Left forelimb (tissue), 1 donor: Measurements from ENCODE around the gene FRMD6.
"Not testable (repeated sequence)": the region's sequence is repeated elsewhere in the genome, so short reads cannot be mapped to it uniquely, and the experiment has no call there.

ENCODE experiments used
- DNase-seq: peaks from one replicate; pipeline ENCODE4 v3.0.0-alpha.2; 2018; ENCODE audit warnings: low spot score

The FRMD6 gene

GRCh38 chr14:51630987-51631386, 20.7 kb upstream of the FRMD6 start:
- no peak for DNase-seq

- DNase-seq, result not testable (repeated sequence)
Measured at GRCh38 chr14:51633298-51633697, 18.4 kb upstream of the FRMD6 start.

GRCh38 chr14:51636109-51636508, 15.6 kb upstream of the FRMD6 start:
- DNase-seq, result no peak

GRCh38 chr14:51638071-51638944, 13.4 kb upstream of the FRMD6 start:
- DNase-seq, result no peak

- no peak for DNase-seq
Measured at GRCh38 chr14:51639668-51640316, 11.9 kb upstream of the FRMD6 start.

- DNase-seq, result no peak
Measured at GRCh38 chr14:51643140-51643539, 8.6 kb upstream of the FRMD6 start.

- DNase-seq, result no peak
Measured at GRCh38 chr14:51644217-51644933, 7.3 kb upstream of the FRMD6 start.

GRCh38 chr14:51648296-51648695, 3.4 kb upstream of the FRMD6 start:
- no peak for DNase-seq

- no peak for DNase-seq
Measured at GRCh38 chr14:51650716-51651387, 858 bp upstream of the FRMD6 start.

GRCh38 chr14:51652168-51653078, 713 bp downstream of the FRMD6 start:
- DNase-seq, result peak; percentile 70

GRCh38 chr14:51653079-51653774, 1.5 kb downstream of the FRMD6 start:
- DNase-seq, result no peak

- DNase-seq, result no peak
Measured at GRCh38 chr14:51653775-51654532, 2.2 kb downstream of the FRMD6 start.

- DNase-seq, result no peak
Measured at GRCh38 chr14:51654533-51654845, 2.8 kb downstream of the FRMD6 start.

- DNase-seq, result no peak
Measured at GRCh38 chr14:51657762-51658161, 6.1 kb downstream of the FRMD6 start.

GRCh38 chr14:51658441-51659173, 6.9 kb downstream of the FRMD6 start:
- no peak for DNase-seq

GRCh38 chr14:51660741-51661140, 9.0 kb downstream of the FRMD6 start:
- DNase-seq, result no peak

GRCh38 chr14:51661504-51661903, 9.8 kb downstream of the FRMD6 start:
- no peak for DNase-seq

- no peak for DNase-seq
Measured at GRCh38 chr14:51663783-51664326, 12.1 kb downstream of the FRMD6 start.

GRCh38 chr14:51666070-51666469, 14.4 kb downstream of the FRMD6 start:
- no peak for DNase-seq
